AG04449 (cell line): Measurements from ENCODE around the gene MYO1A.
"Not testable (repeated sequence)": the region's sequence is repeated elsewhere in the genome, so short reads cannot be mapped to it uniquely, and the experiment has no call there.

Source experiments
- CTCF ChIA-PET: fragments of 350-600 bp; formaldehyde crosslinking; extraction: SDS; loops from one replicate; lab custom pipeline; 2021; ENCODE audit warnings: antibody characterized with exemption; lab: Yijun Ruan, JAX
- POLR2A ChIA-PET: fragments of 400-600, 350-600 bp; formaldehyde crosslinking; extraction: SDS; loops from one replicate; lab custom pipeline; 2020; ENCODE audit warnings: antibody characterized with exemption, inconsistent platforms; lab: Yijun Ruan, JAX
- DNase-seq: peaks from one replicate; pipeline ENCODE4 v3.0.0-alpha.2; 2010; ENCODE audit warnings: low read depth, low spot score
- H3K4me3 ChIP-seq: 2 replicates; pipeline ENCODE4 v1.5.1; 2011; ENCODE audit warnings: low read depth, mild to moderate bottlenecking, control low read depth, low read length
- CTCF ChIP-seq: IDR thresholded peaks from one replicate; pipeline ENCODE4 v1.5.1; 2011; ENCODE audit warnings: mild to moderate bottlenecking, moderate library complexity, low read length, control low read depth, inconsistent platforms; ENCODE audit not compliant: insufficient read depth; ENCODE audit errors: missing control alignments

Gene MYO1A

GRCh38 chr12:57080855-57081254, 30.9 kb upstream of the MYO1A start:
- POLR2A ChIA-PET: no interaction called here

GRCh38 chr12:57079821-57080220, 29.9 kb upstream of the MYO1A start:
- POLR2A ChIA-PET: interaction anchor here (1.4 to 2.4 kb wide), 4 partner anchors 8 to 31 kb away, joined by 3 to 35 read pairs (median 12); partner anchors contain the start of genes NAB2 and STAT6
- CTCF ChIA-PET: interaction anchor here (0.7 to 3.9 kb wide), 17 partner anchors 9 to 165 kb away, joined by 3 to 26 read pairs (median 6); partner anchors contain the start of genes STAT6 and ZBTB39

More at GRCh38 chr12:57080855-57081254, 30.9 kb upstream of the MYO1A start:
- no peak for TF ChIP-seq CTCF
- CTCF ChIA-PET: interaction anchor here (2.3 to 5.6 kb wide), 5 partner anchors 10 to 43 kb away, joined by 6 to 26 read pairs (median 18); partner anchors contain the start of gene STAT6
- no peak overlapping the region for H3K4me3 ChIP-seq
- no peak for DNase-seq

GRCh38 chr12:57078519-57079404, 28.8 kb upstream of the MYO1A start, which contains the start of gene NEMP1:
Gene NEMP1 (minus strand): TSS chr12:57078791. CDS start chr12:57078745, 46 bp downstream.
- ChIA-PET CTCF (interaction anchor here (0.8 to 3.9 kb wide), 20 partner anchors 8 to 166 kb away, joined by 3 to 26 read pairs (median 6); partner anchors contain the start of genes STAT6 and ZBTB39), POLR2A (interaction anchor here (0.7 to 2.4 kb wide), 8 partner anchors 9 to 91 kb away, joined by 3 to 35 read pairs (median 4); partner anchors contain the start of genes LRP1, NAB2 and STAT6)
- H3K4me3 ChIP-seq: peak within 1 kb of the TSS; percentile 77
- TF ChIP-seq CTCF: no peak
- peak; percentile 100 for DNase-seq

More at GRCh38 chr12:57079821-57080220, 29.9 kb upstream of the MYO1A start:
- no peak for TF ChIP-seq CTCF
- no peak overlapping the region for H3K4me3 ChIP-seq
- no peak for DNase-seq

- CTCF ChIA-PET: interaction anchor here (1.1 to 9.3 kb wide), 12 partner anchors 8 to 190 kb away, joined by 3 to 148 read pairs (median 6); partner anchors contain the start of genes LRP1, SHMT2 and STAT6
- not testable (repeated sequence) for H3K4me3 ChIP-seq, DNase-seq
- POLR2A ChIA-PET: interaction anchor here (0.8 kb wide), 1 partner anchor 53 kb away, joined by 3 read pairs; no protein-coding TSS in a partner anchor
Observed at GRCh38 chr12:57073566-57074450, 23.9 kb upstream of the MYO1A start.

GRCh38 chr12:57072661-57073060, 22.7 kb upstream of the MYO1A start:
- TF ChIP-seq CTCF: no peak
- ChIA-PET CTCF (interaction anchor here (1.0 to 9.3 kb wide), 13 partner anchors 12 to 170 kb away, joined by 3 to 148 read pairs (median 6); partner anchors contain the start of genes LRP1, SHMT2 and STAT6), POLR2A (no interaction called here)
- DNase-seq: no peak
- no peak overlapping the region for H3K4me3 ChIP-seq

GRCh38 chr12:57069523-57069922, 19.6 kb upstream of the MYO1A start:
- ChIA-PET CTCF (interaction anchor here (0.7 to 9.3 kb wide), 43 partner anchors 9 to 315 kb away, joined by 3 to 148 read pairs (median 5); partner anchors contain the start of genes LRP1, NEMP1, STAT6 and ZBTB39), POLR2A (interaction anchor here (0.6 to 1.3 kb wide), 7 partner anchors 19 to 100 kb away, joined by 3 to 24 read pairs (median 4); partner anchors contain the start of gene STAT6)
- TF ChIP-seq CTCF: peak; percentile 70
- H3K4me3 ChIP-seq: no peak overlapping the region
- no peak for DNase-seq
